MCF 10A (cell line): Measurements from ENCODE around the gene TCF7L2. TPM values are rescaled to one million over a fixed set of nuclear protein-coding genes. Genes with fewer than 3 reads are reported as not detected.

ENCODE experiments used
- BruUV-seq: library from RNA; stranded (reverse); fragments of 400-500 nt; replicated peaks from 2 replicates; lab custom pipeline; 2021; lab: Mats Ljungman, UMichigan
- CTCF ChIA-PET: fragments of 300-600 bp; sonication (Branson Sonifier 250); formaldehyde crosslinking; extraction: SDS; loops from one replicate; lab custom pipeline; 2021; ENCODE audit warnings: antibody characterized with exemption, inconsistent platforms; lab: Yijun Ruan, JAX
- POLR2A ChIA-PET: fragments of 300-600, 350-650 bp; sonication (Branson Sonifier 250); formaldehyde crosslinking; extraction: SDS; loops from one replicate; lab custom pipeline; 2020; ENCODE audit warnings: antibody characterized with exemption, inconsistent platforms; lab: Yijun Ruan, JAX
- DNase-seq: peaks from one replicate; pipeline ENCODE4 v3.0.0-alpha.2; 2018; ENCODE audit not compliant: unreplicated experiment
- H3K27ac Mint-ChIP-seq: one replicate; pipeline ENCODE4 v1.8.0; 2022; ENCODE audit warnings: mild to moderate bottlenecking, low read depth, mixed read lengths; ENCODE audit not compliant: unreplicated experiment
- H3K27me3 Mint-ChIP-seq: one replicate; pipeline ENCODE4 v1.8.0; 2022; ENCODE audit warnings: mixed read lengths; ENCODE audit not compliant: insufficient read depth, unreplicated experiment
- H3K36me3 Mint-ChIP-seq: one replicate; pipeline ENCODE4 v1.8.0; 2022; ENCODE audit warnings: mild to moderate bottlenecking, moderate library complexity, mixed read lengths; ENCODE audit not compliant: insufficient read depth, unreplicated experiment
- H3K4me1 Mint-ChIP-seq: one replicate; pipeline ENCODE4 v1.8.0; 2022; ENCODE audit warnings: mixed read lengths; ENCODE audit not compliant: insufficient read depth, unreplicated experiment
- H3K4me3 Mint-ChIP-seq: one replicate; pipeline ENCODE4 v1.8.0; 2022; ENCODE audit warnings: mild to moderate bottlenecking, moderate library complexity, mixed read lengths; ENCODE audit not compliant: unreplicated experiment
- H3K9me3 Mint-ChIP-seq: one replicate; pipeline ENCODE4 v1.8.0; 2022; ENCODE audit warnings: mixed read lengths; ENCODE audit not compliant: unreplicated experiment
- CTCF ChIP-seq: fragments of 200-600 bp; IDR thresholded peaks from one replicate; pipeline ENCODE4 v1.8.0; 2022; ENCODE audit warnings: antibody characterized with exemption, mild to moderate bottlenecking; ENCODE audit not compliant: unreplicated experiment
- intact Hi-C: fragments of 100-400 bp; cut with micrococcal nuclease; formaldehyde crosslinking; loops from 2 replicates; pipeline ENCODE4 v1.14.1; 2022
- total RNA-seq: library from RNA; stranded (reverse); gene quantifications from 2 replicates; pipeline ENCODE4 v1.2.3, GENCODE V29; 2022

The TCF7L2 gene
- total RNA-seq, 1 experiment from 2014 or later = 25.2 TPM

GRCh38 chr10:113053091-113053490 is 103.0 kb downstream of the TCF7L2 start:
- CTCF ChIA-PET = interaction anchor here (0.6 to 1.2 kb wide), 4 partner anchors 9 to 563 kb away, joined by 3 to 4 read pairs (median 4); no protein-coding TSS in a partner anchor
- H3K4me1 Mint-ChIP-seq = peaks cover 28% of the 10 kb centered on the region
- peak overlapping the region; percentile 91 for H3K27ac Mint-ChIP-seq

GRCh38 chr10:113053881-113054280 is 103.8 kb downstream of the TCF7L2 start:
- intact Hi-C loops = no loop called here
- H3K36me3 Mint-ChIP-seq = peaks cover 7% of the 10 kb centered on the region
- no peak for DNase-seq
- no peaks in the 10 kb centered on the region for H3K27me3 Mint-ChIP-seq
- H3K27ac Mint-ChIP-seq = peak overlapping the region; percentile 91
- BruUV-seq = no TSS peak
- CTCF ChIA-PET = interaction anchor here (0.7 to 0.9 kb wide), 3 partner anchors 9 to 97 kb away, joined by 3 to 4 read pairs (median 4); no protein-coding TSS in a partner anchor
- no peak for TF ChIP-seq CTCF
- no peaks in the 10 kb centered on the region for H3K9me3 Mint-ChIP-seq
- peaks cover 24% of the 10 kb centered on the region for H3K4me1 Mint-ChIP-seq
- POLR2A ChIA-PET = interaction anchor here (0.7 to 10.5 kb wide), 4 partner anchors 8 to 100 kb away, joined by 3 to 171 read pairs (median 4); no protein-coding TSS in a partner anchor
- no peak overlapping the region for H3K4me3 Mint-ChIP-seq

More at GRCh38 chr10:113053091-113053490, 103.0 kb downstream of the TCF7L2 start:
- no TSS peak for BruUV-seq
- Mint-ChIP-seq H3K36me3 (peaks cover 7% of the 10 kb centered on the region), H3K27me3 (no peaks in the 10 kb centered on the region), H3K9me3 (no peaks in the 10 kb centered on the region), H3K4me3 (no peak overlapping the region)
- intact Hi-C loops = no loop called here
- POLR2A ChIA-PET = interaction anchor here (0.6 to 10.5 kb wide), 4 partner anchors 17 to 589 kb away, joined by 3 to 171 read pairs (median 4); no protein-coding TSS in a partner anchor
- DNase-seq = no peak
- no peak for TF ChIP-seq CTCF

- H3K36me3 Mint-ChIP-seq = peaks cover 7% of the 10 kb centered on the region
- TF ChIP-seq CTCF = no peak
- peaks cover 18% of the 10 kb centered on the region for H3K4me1 Mint-ChIP-seq
- no peak for DNase-seq
- POLR2A ChIA-PET = interaction anchor here (1.5 to 10.5 kb wide), 8 partner anchors 9 to 105 kb away, joined by 3 to 171 read pairs (median 8); partner anchors contain the start of gene TCF7L2
- CTCF ChIA-PET = interaction anchor here (0.8 to 1.5 kb wide), 2 partner anchors 9 to 20 kb away, joined by 3 read pairs; no protein-coding TSS in a partner anchor
- no peaks in the 10 kb centered on the region for H3K27me3 Mint-ChIP-seq
- H3K4me3 Mint-ChIP-seq = no peak overlapping the region
- no peak overlapping the region for H3K27ac Mint-ChIP-seq
- BruUV-seq = no TSS peak
- intact Hi-C loops = loop anchor here (5.0 kb wide), 2 partner anchors 57 to 63 kb away; no protein-coding TSS in a partner anchor
- H3K9me3 Mint-ChIP-seq = no peaks in the 10 kb centered on the region
Observed at GRCh38 chr10:113055458-113055857, 105.4 kb downstream of the TCF7L2 start.

GRCh38 chr10:113056030-113056429 is 106.0 kb downstream of the TCF7L2 start:
- peak overlapping the region; percentile 32 for H3K4me3 Mint-ChIP-seq
- peaks cover 7% of the 10 kb centered on the region for H3K36me3 Mint-ChIP-seq
- H3K27me3 Mint-ChIP-seq = no peaks in the 10 kb centered on the region
- H3K9me3 Mint-ChIP-seq = no peaks in the 10 kb centered on the region
- no peak for TF ChIP-seq CTCF
- POLR2A ChIA-PET = interaction anchor here (0.5 to 10.5 kb wide), 16 partner anchors 8 to 106 kb away, joined by 3 to 171 read pairs (median 6); partner anchors contain the start of gene TCF7L2
- intact Hi-C loops = loop anchor here (2.0 to 5.0 kb wide), 3 partner anchors 56 to 105 kb away; partner anchors contain the start of gene TCF7L2
- H3K27ac Mint-ChIP-seq = no peak overlapping the region
- BruUV-seq = TSS peak; percentile 99
- CTCF ChIA-PET = interaction anchor here (0.6 to 1.5 kb wide), 6 partner anchors 10 to 1417 kb away, joined by 3 to 4 read pairs (median 3); no protein-coding TSS in a partner anchor
- H3K4me1 Mint-ChIP-seq = peaks cover 18% of the 10 kb centered on the region
- no peak for DNase-seq
